GM12892 (cell line): ENCODE results near the gene HIGD1A.

ENCODE experiments used
- DNase-seq: peaks from one replicate; pipeline ENCODE4 v3.0.0; 2011; ENCODE audit not compliant: insufficient read length
- FAIRE-seq: peaks from 2 replicates; lab custom pipeline; 2011; peaks lifted over from hg19 to GRCh38; lab: Jason Lieb, UNC
- POLR2A ChIP-seq: IDR thresholded peaks from 2 replicates; pipeline ENCODE4 v1.6.1; 2011; ENCODE audit warnings: low read depth, low read length, control low read depth
- POLR2AphosphoS5 ChIP-seq: IDR thresholded peaks from 2 replicates; pipeline ENCODE4 v1.6.1; 2011; ENCODE audit warnings: low read depth, low read length, control low read depth
- TAF1 ChIP-seq: IDR thresholded peaks from 2 replicates; pipeline ENCODE4 v1.6.1; 2011; ENCODE audit warnings: low read depth, mild to moderate bottlenecking, control low read depth, low read length, borderline replicate concordance

HIGD1A gene

GRCh38 chr3:42805141-42805821, 991 bp upstream of the HIGD1A start:
- FAIRE-seq (no peak), DNase-seq (no peak)
- TF ChIP-seq POLR2A = no peak
- TF ChIP-seq TAF1 = no peak
- TF ChIP-seq POLR2AphosphoS5 = no peak

GRCh38 chr3:42804831-42805132, 492 bp upstream of the HIGD1A start:
- FAIRE-seq (no peak), DNase-seq (no peak)
- no peak for TF ChIP-seq TAF1
- no peak for TF ChIP-seq POLR2AphosphoS5
- TF ChIP-seq POLR2A = no peak

- TF ChIP-seq POLR2A (no peak), POLR2AphosphoS5 (no peak), TAF1 (no peak; the same call in 1 of the 2 replicates)
These were observed 730 bp downstream of the HIGD1A start for GRCh38 chr3:42803414-42804105.

DNA sequence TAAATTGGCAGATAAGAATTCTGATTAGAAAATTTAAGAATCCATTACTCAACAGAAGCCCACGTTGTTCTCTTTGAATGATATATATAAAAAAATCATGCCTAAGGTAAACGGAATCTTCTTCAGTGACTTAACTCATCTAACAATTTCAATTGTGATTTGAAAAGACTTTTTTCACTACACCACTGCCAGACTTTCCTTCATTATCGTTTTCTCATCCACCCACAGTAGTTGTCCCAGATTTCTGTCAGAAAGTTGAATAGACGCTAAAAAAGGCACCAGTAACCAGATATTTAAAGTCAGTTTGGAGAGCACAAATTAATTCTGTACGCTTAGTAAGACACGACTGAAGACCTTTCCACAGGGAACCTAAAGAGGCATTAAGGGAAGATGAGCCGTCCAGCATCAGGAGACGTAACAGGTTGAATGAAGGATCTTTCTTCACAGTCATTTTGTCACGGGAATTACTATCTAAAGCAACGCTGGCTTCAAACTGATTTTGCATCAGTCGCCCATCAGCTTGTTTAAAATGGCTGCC, 1.3 kb downstream of the HIGD1A start:
- FAIRE-seq = peak; percentile 63
- no peak for DNase-seq
- no peak for TF ChIP-seq POLR2A

More at GRCh38 chr3:42803414-42804105, 730 bp downstream of the HIGD1A start:
- DNase-seq (peak; percentile 24), FAIRE-seq (peak; percentile 44)

DNA sequence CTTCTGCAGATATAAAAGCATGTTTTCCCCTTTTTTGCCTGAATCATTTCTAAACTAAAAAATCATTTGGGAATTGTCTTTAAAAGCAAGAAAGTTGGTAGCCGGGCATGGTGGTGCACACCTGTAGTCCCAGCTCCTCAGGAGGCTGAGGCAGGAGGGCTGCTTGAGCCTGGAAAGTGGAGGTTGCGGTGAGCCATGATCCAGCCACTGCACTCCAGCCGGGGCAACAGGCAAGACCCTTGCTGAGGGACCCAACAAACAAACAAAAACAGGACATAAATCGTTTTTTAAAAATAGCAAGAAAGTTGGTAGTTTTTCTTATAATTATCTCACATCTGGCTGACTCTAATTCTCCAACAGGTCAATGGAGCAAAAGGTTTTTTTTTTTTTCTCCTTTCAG, 2.5 kb downstream of the HIGD1A start:
- DNase-seq = no peak
- TF ChIP-seq TAF1 (no peak), POLR2A (no peak), POLR2AphosphoS5 (no peak)
- no peak for FAIRE-seq

DNA sequence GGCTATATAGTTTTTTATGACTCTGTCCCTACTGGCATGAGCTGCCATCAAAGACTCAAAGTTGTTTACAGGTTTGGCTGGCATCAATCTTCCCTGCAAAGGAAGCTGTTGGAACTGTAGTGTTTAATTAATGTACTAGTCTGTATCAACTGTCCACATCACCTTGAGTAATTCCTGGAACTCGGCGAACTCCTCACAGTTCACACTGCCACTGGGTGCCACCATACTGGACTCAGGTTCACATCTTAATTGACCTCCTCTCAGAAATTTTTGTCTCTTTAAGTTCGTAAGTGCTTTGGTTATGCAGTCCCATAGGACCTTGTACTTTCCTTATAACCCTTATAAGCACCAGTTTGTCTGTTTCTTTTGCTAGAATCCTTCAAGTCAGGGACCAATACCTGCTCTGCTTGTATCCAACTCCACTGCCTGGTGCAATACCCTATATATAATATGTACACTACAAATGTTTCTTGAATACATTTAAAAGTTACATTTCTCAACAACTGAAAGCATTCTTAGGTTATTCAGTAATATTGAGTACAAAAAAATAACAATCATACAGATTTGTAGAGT, 3.2 kb downstream of the HIGD1A start:
- FAIRE-seq (no peak), DNase-seq (no peak)
- TF ChIP-seq POLR2AphosphoS5 = no peak

- DNase-seq (no peak), FAIRE-seq (no peak)
- no peak for TF ChIP-seq POLR2A
These were observed 4.0 kb downstream of the HIGD1A start for GRCh38 chr3:42800251-42800650.

GRCh38 chr3:42799376-42799775, 4.9 kb downstream of the HIGD1A start:
- TF ChIP-seq TAF1 (no peak), POLR2A (no peak), POLR2AphosphoS5 (no peak)
- FAIRE-seq = no peak
- no peak for DNase-seq

- FAIRE-seq (no peak), DNase-seq (no peak)
- no peak for TF ChIP-seq POLR2A
These were observed 7.9 kb downstream of the HIGD1A start for GRCh38 chr3:42796332-42796885.

- TF ChIP-seq TAF1 (no peak), POLR2AphosphoS5 (no peak), POLR2A (no peak)
- no peak for DNase-seq
- no peak for FAIRE-seq
These were observed 8.6 kb downstream of the HIGD1A start for GRCh38 chr3:42795621-42796181.

- DNase-seq (no peak), FAIRE-seq (no peak)
- no peak for TF ChIP-seq POLR2AphosphoS5
- TF ChIP-seq TAF1 = no peak
- TF ChIP-seq POLR2A = no peak
These were observed 13.5 kb downstream of the HIGD1A start for GRCh38 chr3:42790714-42791229.

DNA sequence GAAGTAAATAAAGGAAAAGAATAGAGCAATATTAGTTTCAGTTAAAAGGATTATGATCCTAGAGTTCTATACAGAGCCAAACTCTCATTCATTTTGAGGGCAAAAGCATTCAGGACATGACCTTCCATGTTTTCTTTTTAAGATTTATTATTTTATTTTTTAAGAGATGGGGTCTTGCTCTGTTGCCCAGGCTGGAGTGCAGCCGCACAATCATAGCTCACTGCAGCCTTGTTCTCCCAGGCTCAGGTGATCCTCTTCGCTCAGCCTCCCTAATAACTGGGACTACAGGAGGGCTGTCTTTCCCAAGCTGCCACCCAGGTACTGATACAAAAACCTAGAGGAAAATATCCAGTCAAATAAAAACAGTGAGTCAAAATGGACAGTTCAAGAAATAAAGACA, 17.7 kb downstream of the HIGD1A start:
- no peak for DNase-seq
- FAIRE-seq = no peak
- TF ChIP-seq POLR2A = no peak
- TF ChIP-seq POLR2AphosphoS5 = no peak
- TF ChIP-seq TAF1 = no peak

DNA sequence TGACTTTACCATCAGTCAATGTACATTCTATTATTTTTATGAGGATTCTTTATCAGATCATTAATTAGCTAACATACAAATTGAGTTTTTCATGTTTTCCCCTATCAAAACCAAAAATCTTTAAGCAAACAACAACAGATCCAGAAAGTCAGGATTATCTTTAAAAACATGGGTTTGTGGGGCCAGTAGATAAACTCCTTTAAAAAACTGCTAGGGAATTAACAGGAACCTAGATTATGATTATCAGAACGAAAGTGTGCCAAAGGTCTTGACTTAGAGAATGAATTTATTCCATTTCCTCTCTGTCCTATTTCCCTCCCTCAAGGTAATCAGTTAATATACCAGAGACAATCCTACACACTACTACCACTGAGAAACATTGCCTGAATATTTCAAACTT, 18.1 kb downstream of the HIGD1A start:
- no peak for TF ChIP-seq TAF1
- no peak for TF ChIP-seq POLR2AphosphoS5
- TF ChIP-seq POLR2A = no peak
- FAIRE-seq = no peak
- DNase-seq = no peak
